GM18526 (cell line): ENCODE results near the gene OR3A1.

Experiments used
- POLR2A ChIP-seq: IDR thresholded peaks from 3 replicates; pipeline ENCODE4 v1.6.1; 2011; ENCODE audit not compliant: insufficient read length; ENCODE audit errors: extremely low read depth

Gene OR3A1, protein sequence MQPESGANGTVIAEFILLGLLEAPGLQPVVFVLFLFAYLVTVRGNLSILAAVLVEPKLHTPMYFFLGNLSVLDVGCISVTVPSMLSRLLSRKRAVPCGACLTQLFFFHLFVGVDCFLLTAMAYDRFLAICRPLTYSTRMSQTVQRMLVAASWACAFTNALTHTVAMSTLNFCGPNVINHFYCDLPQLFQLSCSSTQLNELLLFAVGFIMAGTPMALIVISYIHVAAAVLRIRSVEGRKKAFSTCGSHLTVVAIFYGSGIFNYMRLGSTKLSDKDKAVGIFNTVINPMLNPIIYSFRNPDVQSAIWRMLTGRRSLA

GRCh38 chr17:3298260-3298659 is at the start of gene OR3A1:
TSS of gene OR3A1 (minus strand) at chr17:3298360. CDS start at chr17:3292582, 5,778 bp downstream.
- no peak for TF ChIP-seq POLR2A

- TF ChIP-seq POLR2A: no peak
Observed at GRCh38 chr17:3335876-3336275, 37.7 kb upstream of the OR3A1 start.

GRCh38 chr17:3318336-3318735 is 20.2 kb upstream of the OR3A1 start:
- no peak for TF ChIP-seq POLR2A

- no peak for TF ChIP-seq POLR2A
Observed at GRCh38 chr17:3316836-3317235, 18.7 kb upstream of the OR3A1 start.

GRCh38 chr17:3308603-3309002 is 10.4 kb upstream of the OR3A1 start:
- no peak for TF ChIP-seq POLR2A

DNA sequence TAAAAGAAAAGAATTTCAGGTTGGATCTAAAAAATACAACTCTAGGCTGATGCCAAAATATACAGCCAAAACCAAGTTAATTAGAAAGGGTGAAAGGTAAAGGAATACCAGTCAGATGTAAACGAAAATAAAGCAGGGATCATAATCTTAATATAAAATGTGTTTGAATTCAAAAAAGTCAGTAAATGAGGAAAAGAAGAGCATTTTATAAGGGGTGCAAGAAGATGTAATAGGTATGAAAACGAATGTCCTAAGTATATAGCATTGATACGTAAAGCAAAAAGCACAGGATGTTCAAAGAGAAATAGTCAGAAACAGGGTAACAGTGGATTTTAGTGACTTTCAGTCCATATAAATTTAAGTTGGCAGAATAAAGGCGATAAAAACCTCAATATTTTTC is 2.5 kb downstream of the OR3A1 start:
- no peak for TF ChIP-seq POLR2A

GRCh38 chr17:3282901-3283300 is 15.3 kb downstream of the OR3A1 start:
- no peak for TF ChIP-seq POLR2A

DNA sequence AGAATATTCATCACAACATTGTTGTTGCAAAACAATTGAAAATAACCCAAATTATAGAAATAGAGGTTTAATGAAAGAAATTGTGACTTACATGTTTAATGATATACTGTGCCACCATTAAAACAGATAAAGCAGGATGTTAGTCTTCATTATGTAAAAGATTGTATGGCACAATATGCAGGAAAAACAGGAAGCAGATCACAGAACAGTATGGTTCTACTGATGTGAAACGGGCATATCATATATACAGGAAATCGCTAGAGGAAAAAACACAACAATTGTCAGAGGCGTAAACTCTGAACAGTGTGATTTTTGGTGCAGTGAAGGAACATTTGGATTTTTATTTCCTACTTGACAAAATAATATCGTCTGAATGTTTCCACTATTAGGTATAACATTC is 22.0 kb downstream of the OR3A1 start:
- TF ChIP-seq POLR2A: no peak

DNA sequence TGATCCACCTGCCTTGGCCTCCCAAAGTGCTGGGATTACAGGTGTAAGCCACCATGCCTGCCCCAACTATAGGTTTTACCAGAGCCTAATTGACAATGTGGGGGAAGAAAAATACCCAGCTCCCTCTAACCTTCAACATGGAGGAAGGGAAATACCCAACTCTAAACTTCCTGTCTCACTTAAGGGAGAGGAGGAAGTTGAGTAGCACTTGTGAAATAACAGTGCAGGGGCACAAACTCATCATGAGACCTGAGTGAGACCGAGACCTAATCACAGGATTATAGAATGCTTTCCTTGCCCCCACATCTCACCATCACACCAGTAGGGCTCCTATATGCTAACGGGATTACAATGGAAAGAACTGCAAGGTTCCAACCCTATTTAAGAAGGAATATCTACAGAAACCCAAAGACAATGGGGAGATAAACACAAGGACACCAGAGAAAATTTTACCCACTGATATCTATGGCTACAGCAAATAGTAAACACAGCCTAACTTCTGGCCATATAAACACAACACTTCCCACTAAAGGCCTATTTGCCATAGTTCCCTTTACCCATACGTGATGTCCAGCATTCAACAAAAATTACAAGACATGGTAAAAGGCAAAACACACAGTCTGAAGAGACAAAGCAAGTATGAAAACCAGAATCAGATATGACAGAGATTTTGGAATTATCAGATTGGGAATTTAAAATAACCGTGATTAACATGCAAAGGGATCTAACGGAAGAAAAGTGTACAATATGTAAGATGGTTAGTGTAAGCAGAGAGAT is 26.9 kb downstream of the OR3A1 start:
- TF ChIP-seq POLR2A: no peak

DNA sequence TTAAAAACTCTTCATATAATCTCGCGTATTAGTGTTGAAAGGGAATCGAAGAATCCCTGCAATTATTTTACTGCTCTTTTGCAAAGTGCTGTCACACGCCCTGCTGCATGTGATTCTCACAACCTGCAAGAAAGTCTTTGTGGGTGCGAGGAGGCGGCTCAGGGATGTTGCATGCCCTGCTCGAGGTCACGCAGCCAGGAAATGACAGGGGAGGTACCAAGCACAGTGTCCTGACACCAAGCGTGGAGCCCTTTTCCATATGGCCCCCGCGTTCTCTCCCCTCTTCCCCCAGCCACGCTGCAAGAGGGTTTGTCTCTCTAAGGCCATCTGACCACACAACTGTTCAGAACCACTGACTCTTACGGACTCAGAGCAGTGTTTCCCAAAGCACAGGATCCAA is 37.6 kb downstream of the OR3A1 start:
- TF ChIP-seq POLR2A: no peak

GRCh38 chr17:3260163-3260562 is 38.0 kb downstream of the OR3A1 start:
- TF ChIP-seq POLR2A: no peak

DNA sequence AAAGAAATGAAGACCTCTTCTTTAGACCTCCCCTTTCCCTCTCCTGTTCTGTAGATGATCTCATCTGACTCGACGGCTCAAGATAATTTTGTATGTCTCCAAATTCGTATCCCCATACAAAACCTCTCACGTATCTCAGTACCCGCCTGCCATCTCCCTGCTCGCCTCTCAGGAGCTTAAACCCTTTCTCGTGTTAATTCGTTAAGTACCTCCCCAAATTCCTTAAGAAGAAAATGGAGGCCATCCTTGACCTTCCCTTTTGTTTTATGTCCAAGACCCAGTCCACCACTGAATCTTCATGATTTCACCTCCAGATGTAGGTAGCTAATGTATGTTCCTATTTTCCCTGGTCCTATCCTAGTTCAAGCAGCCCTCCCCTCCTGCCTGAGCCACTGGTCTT is 41.6 kb downstream of the OR3A1 start:
- no peak for TF ChIP-seq POLR2A
